ENCODE results near the gene ADARB1. TPM values are rescaled to one million over a fixed set of nuclear protein-coding genes. Genes with fewer than 3 reads are reported as not detected.

Gene ADARB1
- polyA plus RNA-seq, 1 donor (not counting 4 experiments of a cell fraction or from before 2014, with no cell fraction given), result 13.0 TPM

DNA sequence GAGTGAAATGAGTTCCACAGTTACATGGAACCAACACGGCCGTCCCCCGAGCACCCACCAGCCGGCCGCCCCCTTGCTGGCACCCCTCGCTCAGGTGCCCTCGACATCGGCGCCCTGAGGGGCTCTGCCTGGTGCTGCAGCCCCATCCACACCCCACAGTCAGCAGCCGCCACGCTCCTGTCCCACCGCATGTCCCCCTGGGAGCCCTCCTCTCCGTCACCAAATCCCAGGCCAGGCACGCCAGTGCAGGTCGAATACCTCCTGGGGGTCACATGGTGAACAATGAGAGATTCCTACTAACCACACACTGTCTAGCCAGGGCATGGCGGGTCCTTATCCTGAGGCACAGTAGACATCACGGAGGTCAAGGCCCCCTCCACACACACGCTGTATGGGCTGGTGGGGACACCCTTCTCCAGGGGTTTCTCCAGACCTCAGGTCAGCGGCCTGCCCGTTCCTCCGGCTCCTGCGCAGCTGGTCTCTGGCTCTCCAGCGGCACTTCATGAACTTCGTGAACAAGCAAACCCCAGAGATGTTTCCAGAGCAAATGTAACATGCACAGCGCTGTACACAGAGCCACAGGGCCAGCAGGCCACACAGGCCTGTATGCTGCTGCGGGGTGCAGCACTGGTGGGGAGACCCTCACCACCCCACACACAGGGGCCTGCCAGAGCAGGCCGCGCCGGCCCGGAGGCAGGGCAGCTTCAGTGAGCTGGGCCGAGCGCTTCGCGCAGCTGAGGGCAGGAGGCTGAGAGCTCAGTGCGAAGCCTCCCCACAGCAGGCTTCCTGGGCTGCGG is 191.5 kb downstream of the ADARB1 start:
- TF ChIP-seq, protein P1, sequence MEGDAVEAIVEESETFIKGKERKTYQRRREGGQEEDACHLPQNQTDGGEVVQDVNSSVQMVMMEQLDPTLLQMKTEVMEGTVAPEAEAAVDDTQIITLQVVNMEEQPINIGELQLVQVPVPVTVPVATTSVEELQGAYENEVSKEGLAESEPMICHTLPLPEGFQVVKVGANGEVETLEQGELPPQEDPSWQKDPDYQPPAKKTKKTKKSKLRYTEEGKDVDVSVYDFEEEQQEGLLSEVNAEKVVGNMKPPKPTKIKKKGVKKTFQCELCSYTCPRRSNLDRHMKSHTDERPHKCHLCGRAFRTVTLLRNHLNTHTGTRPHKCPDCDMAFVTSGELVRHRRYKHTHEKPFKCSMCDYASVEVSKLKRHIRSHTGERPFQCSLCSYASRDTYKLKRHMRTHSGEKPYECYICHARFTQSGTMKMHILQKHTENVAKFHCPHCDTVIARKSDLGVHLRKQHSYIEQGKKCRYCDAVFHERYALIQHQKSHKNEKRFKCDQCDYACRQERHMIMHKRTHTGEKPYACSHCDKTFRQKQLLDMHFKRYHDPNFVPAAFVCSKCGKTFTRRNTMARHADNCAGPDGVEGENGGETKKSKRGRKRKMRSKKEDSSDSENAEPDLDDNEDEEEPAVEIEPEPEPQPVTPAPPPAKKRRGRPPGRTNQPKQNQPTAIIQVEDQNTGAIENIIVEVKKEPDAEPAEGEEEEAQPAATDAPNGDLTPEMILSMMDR (optimal IDR thresholded peaks at IDR 0.05 in 1 of 3, IDR thresholded peaks at IDR 0.05 in 1 of 3, conservative IDR thresholded peaks at IDR 0.05 in 1 of 3; ENCODE audit: extremely low read depth in 1 of 3, insufficient read depth in 2 of 3, low read length in 3 of 3), result no peak
- no peak for TF ChIP-seq EZH2 (IDR thresholded peaks at IDR 0.05; ENCODE audit: low read length)
- Histone ChIP-seq H3K36me3 (ENCODE audit: control insufficient read depth in 2 of 2, extremely low read depth in 1 of 2, insufficient read depth in 2 of 2, low read length in 2 of 2) (peaks cover 12 to 27% of the 10 kb centered on the region in 2 experiments), H3K9me3 (ENCODE audit: control insufficient read depth, low read depth, low read length) (no peaks in the 10 kb centered on the region), H3K4me1 (ENCODE audit: control insufficient read depth, extremely low read depth, insufficient read depth, low read length) (no peaks in the 10 kb centered on the region), H3K79me2 (ENCODE audit: control insufficient read depth, insufficient read depth, low read length) (no peaks in the 10 kb centered on the region), H3K9ac (ENCODE audit: control insufficient read depth, extremely low read depth, insufficient read depth, low read length) (no peak overlapping the region), H3K27ac (ENCODE audit: control insufficient read depth, insufficient read depth, low read length) (no peak overlapping the region), H3K4me2 (ENCODE audit: control insufficient read depth, extremely low read depth, insufficient read depth, low read depth, low read length) (no peak overlapping the region), H4K20me1 (ENCODE audit: control insufficient read depth, extremely low read depth, insufficient read depth, low read length) (no peaks in the 10 kb centered on the region), H2AFZ (ENCODE audit: control insufficient read depth, low read length) (no peak overlapping the region), H3K9me1 (ENCODE audit: control insufficient read depth, extremely low read depth, insufficient read depth, low read length) (no peaks in the 10 kb centered on the region), H3K4me3 (ENCODE audit: control insufficient read depth in 2 of 3, extremely low read depth in 1 of 3, insufficient read depth in 2 of 3, low read depth in 1 of 3, low read length in 3 of 3) (no peak overlapping the region), H3K27me3 (ENCODE audit: control insufficient read depth, extremely low read depth, insufficient read depth, low read length) (no peaks in the 10 kb centered on the region)
- no peak for FAIRE-seq
- no peak for DNase-seq (ENCODE audit: low read depth, low spot score)
- dilution Hi-C loops (cut with MboI; ENCODE audit: extremely low pct_ligation_motif_present, low sequenced_read_pairs), result no loop called here

- H3K9me3 ChIP-seq (ENCODE audit: control insufficient read depth, low read depth, low read length), result no peaks in the 10 kb centered on the region
- H4K20me1 ChIP-seq (ENCODE audit: control insufficient read depth, extremely low read depth, insufficient read depth, low read length), result no peaks in the 10 kb centered on the region
- DNase-seq (ENCODE audit: low read depth, low spot score) (no peak), FAIRE-seq (no peak)
- dilution Hi-C loops (cut with MboI; ENCODE audit: extremely low pct_ligation_motif_present, low sequenced_read_pairs), result no loop called here
- H3K9me1 ChIP-seq (ENCODE audit: control insufficient read depth, extremely low read depth, insufficient read depth, low read length), result no peaks in the 10 kb centered on the region
- H3K9ac ChIP-seq (ENCODE audit: control insufficient read depth, extremely low read depth, insufficient read depth, low read length), result no peak overlapping the region
- H3K27me3 ChIP-seq (ENCODE audit: control insufficient read depth, extremely low read depth, insufficient read depth, low read length), result no peaks in the 10 kb centered on the region
- H3K36me3 ChIP-seq (ENCODE audit: control insufficient read depth in 2 of 2, extremely low read depth in 1 of 2, insufficient read depth in 2 of 2, low read length in 2 of 2), result peaks cover 12 to 30% of the 10 kb centered on the region in 2 experiments
- H3K4me1 ChIP-seq (ENCODE audit: control insufficient read depth, extremely low read depth, insufficient read depth, low read length), result no peaks in the 10 kb centered on the region
- no peak overlapping the region for H3K27ac ChIP-seq (ENCODE audit: control insufficient read depth, insufficient read depth, low read length)
- H3K4me2 ChIP-seq (ENCODE audit: control insufficient read depth, extremely low read depth, insufficient read depth, low read depth, low read length), result no peak overlapping the region
- TF ChIP-seq, protein P1 (optimal IDR thresholded peaks at IDR 0.05 in 1 of 3, IDR thresholded peaks at IDR 0.05 in 1 of 3, conservative IDR thresholded peaks at IDR 0.05 in 1 of 3; ENCODE audit: extremely low read depth in 1 of 3, insufficient read depth in 2 of 3, low read length in 3 of 3), result no peak
- no peak for TF ChIP-seq EZH2 (IDR thresholded peaks at IDR 0.05; ENCODE audit: low read length)
- H3K79me2 ChIP-seq (ENCODE audit: control insufficient read depth, insufficient read depth, low read length), result no peaks in the 10 kb centered on the region
- no peak overlapping the region for H2AFZ ChIP-seq (ENCODE audit: control insufficient read depth, low read length)
- H3K4me3 ChIP-seq (ENCODE audit: control insufficient read depth in 2 of 3, extremely low read depth in 1 of 3, insufficient read depth in 2 of 3, low read depth in 1 of 3, low read length in 3 of 3), result no peak overlapping the region
These were observed 192.4 kb downstream of the ADARB1 start for GRCh38 chr21:45266518-45267389.
